Tibial nerve (tissue), 4 donors: Measurements from ENCODE around the gene UBE2E1.

Source experiments
- CTCF ChIP-seq, 5 experiments: fragments of 200-600 bp in 3 of 5; fragments of 450-650 bp in 2 of 5; sonication (generic) in 3 of 5; IDR thresholded peaks; one replicate each; pipeline ENCODE4 v1.5.1; 2016 to 2019; ENCODE audit warnings: antibody characterized with exemption in 5 of 5, mild to moderate bottlenecking in 3 of 5, moderate library complexity in 2 of 5
- EP300 ChIP-seq, 2 donors: sonication (generic); formaldehyde crosslinking; IDR thresholded peaks; one replicate each; pipeline ENCODE4 v1.6.1; 2017; ENCODE audit warnings: antibody characterized with exemption in 2 of 2, mild to moderate bottlenecking in 1 of 2

GRCh38 chr3:23795096-23795495 is 10.7 kb upstream of the UBE2E1 start:
- no peak for TF ChIP-seq CTCF (IDR thresholded peaks at IDR 0.05)
- TF ChIP-seq EP300 (IDR thresholded peaks at IDR 0.05), result no peak
